GM03348 (cell line): ENCODE results near the gene TMEM43.
A peak's percentile ranks its signal among the peaks of the same experiment; 100 is the strongest.
"Not testable (repeated sequence)": the region's sequence is repeated elsewhere in the genome, so short reads cannot be mapped to it uniquely, and the experiment has no call there.

Experiments used
- DNase-seq: peaks from one replicate; pipeline ENCODE4 v3.0.0; 2012; ENCODE audit warnings: low spot score

TMEM43 gene

GRCh38 chr3:14124615-14125192 lies at the start of gene TMEM43, which contains the start of gene CHCHD4:
TSS of gene TMEM43 (plus strand) at chr3:14125052. CDS start at chr3:14125194, 142 bp downstream.
TSS of gene CHCHD4 (minus strand) at chr3:14124870. CDS start at chr3:14124676, 194 bp downstream.
- DNase-seq: peak; percentile 99

GRCh38 chr3:14075233-14075632 lies 49.6 kb upstream of the TMEM43 start:
- DNase-seq: not testable (repeated sequence)

- DNase-seq: no peak
Measured at GRCh38 chr3:14077310-14077709, 47.5 kb upstream of the TMEM43 start.

GRCh38 chr3:14082108-14082657 lies 42.7 kb upstream of the TMEM43 start:
- no peak for DNase-seq

- not testable (repeated sequence) for DNase-seq
Measured at GRCh38 chr3:14087461-14087860, 37.4 kb upstream of the TMEM43 start.

GRCh38 chr3:14091959-14092358 lies 32.9 kb upstream of the TMEM43 start:
- DNase-seq: not testable (repeated sequence)

- no peak for DNase-seq
Measured at GRCh38 chr3:14092464-14092863, 32.4 kb upstream of the TMEM43 start.

GRCh38 chr3:14093831-14094230 lies 31.0 kb upstream of the TMEM43 start:
- no peak for DNase-seq

GRCh38 chr3:14096742-14097141 lies 28.1 kb upstream of the TMEM43 start:
- DNase-seq: no peak

- no peak for DNase-seq
Measured at GRCh38 chr3:14097616-14098391, 27.0 kb upstream of the TMEM43 start.

- not testable (repeated sequence) for DNase-seq
Measured at GRCh38 chr3:14109821-14110220, 15.0 kb upstream of the TMEM43 start.

- no peak for DNase-seq
Measured at GRCh38 chr3:14110699-14111098, 14.2 kb upstream of the TMEM43 start.

- no peak for DNase-seq
Measured at GRCh38 chr3:14113965-14114635, 10.8 kb upstream of the TMEM43 start.

GRCh38 chr3:14117468-14118399 lies 7.1 kb upstream of the TMEM43 start:
- DNase-seq: no peak

GRCh38 chr3:14118400-14119381 lies 6.2 kb upstream of the TMEM43 start:
- no peak for DNase-seq

- DNase-seq: no peak
Measured at GRCh38 chr3:14119651-14120050, 5.2 kb upstream of the TMEM43 start.

GRCh38 chr3:14120111-14120920 lies 4.5 kb upstream of the TMEM43 start:
- DNase-seq: no peak

- DNase-seq: not testable (repeated sequence)
Measured at GRCh38 chr3:14120921-14121448, 3.9 kb upstream of the TMEM43 start.

- no peak for DNase-seq
Measured at GRCh38 chr3:14121859-14122258, 3.0 kb upstream of the TMEM43 start.
